DMS 273 (cell line): ENCODE measurements around the gene KRTAP21-1.
"Not testable (repeated sequence)": the region's sequence is repeated elsewhere in the genome, so short reads cannot be mapped to it uniquely, and the experiment has no call there.

Experiments
- DNase-seq: peaks from one replicate; lab custom pipeline; 2025; ENCODE audit not compliant: unreplicated experiment; lab: John Stamatoyannopoulos, UW

Gene KRTAP21-1

DNA sequence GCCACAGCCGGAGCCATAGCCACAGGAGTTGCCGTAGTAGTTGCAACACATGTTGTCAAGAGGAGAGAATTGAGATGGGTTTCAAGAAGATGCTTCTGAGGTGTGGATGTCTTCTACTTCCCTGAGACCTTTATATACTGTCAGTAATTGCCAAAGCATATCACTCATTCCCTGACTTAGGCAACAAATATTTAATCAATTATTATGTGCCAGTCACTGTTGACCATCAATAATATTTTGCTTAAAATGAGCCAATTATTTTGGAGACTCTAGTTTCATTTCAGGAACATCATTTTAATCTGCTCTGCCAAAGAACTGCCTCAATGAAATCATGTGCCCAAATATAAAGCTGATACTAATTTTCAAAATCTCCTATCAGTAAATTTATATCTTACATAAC lies at the start of gene KRTAP21-1:
KRTAP21-1 (minus strand) TSS at position 101 of the 400 bp plus-strand sequence; CDS start at position 51, 50 bp downstream.
- not testable (repeated sequence) for DNase-seq

- no peak for DNase-seq
Observed at GRCh38 chr21:30800605-30801004, 45.4 kb upstream of the KRTAP21-1 start.

GRCh38 chr21:30793581-30794314 lies 38.5 kb upstream of the KRTAP21-1 start:
- DNase-seq = no peak

DNA sequence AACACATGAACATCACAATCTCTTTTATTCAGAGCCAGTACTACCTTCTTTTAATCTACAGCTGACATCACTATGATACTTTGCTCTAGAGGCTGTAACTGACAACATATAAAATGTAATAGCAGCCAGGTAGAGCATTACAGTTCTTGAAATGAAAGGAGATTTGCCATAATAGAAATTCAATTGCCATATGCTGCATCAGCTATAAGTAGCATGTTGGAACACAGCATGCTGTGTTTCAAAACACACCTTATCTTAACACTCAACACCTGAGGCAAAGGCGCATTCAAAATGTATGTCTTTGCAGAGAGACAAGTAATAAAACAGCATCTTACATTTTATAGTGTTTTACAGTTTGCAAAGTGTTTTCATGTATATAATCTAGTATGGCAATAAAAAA lies 24.0 kb upstream of the KRTAP21-1 start:
- no peak for DNase-seq

DNA sequence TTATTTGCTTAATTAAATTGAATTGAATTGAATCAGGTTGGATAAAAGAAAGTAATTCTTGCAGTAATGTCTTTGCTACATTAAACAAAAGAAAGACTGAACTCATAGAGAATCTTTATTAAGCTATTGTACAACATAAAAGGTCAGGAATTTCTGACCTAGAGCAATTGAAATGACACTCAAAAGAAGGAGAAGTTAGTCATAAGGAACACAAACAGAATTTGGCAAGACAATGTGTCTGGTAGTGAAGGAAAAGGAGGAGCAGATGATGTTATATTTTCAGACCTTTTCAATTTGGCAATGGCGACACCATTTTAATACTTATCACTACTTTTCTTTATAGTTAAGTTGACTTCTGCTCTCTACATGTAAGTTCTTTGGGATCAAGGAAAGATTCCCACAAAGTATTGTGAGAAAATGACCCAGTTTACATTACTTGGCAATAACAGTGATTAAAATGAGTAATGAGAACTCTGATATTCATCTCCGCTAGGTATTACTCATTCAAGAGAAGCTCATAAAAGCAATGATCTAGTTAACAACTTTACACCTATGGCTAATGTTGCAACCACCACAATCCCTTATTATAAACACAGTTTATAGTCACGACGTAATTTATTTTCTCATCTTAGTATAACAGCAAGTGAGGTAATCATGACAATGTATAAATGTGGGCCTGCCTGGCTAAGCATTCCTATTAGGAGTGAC lies 14.7 kb upstream of the KRTAP21-1 start:
- DNase-seq = no peak

DNA sequence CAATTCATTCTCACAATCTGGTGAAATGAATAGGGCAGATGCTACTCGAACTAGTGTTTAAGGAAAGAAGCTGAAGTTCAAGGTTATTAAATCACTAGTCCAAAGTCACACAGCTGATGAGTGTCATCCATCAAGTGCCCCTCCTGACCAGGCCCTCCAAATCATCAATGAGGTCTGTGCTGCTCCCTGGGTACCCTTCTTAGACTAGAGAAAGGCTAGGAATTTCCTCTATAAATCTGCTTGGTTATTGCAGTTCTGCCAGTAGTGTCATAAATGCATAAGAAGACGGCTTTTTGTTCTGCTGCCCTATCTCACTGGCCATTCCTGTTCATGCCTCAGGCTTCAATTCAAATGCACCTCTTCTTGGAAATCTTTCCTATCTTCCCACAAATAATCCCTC lies 5.5 kb upstream of the KRTAP21-1 start:
- no peak for DNase-seq

- no peak for DNase-seq
Observed at GRCh38 chr21:30758306-30758705, 3.1 kb upstream of the KRTAP21-1 start.

DNA sequence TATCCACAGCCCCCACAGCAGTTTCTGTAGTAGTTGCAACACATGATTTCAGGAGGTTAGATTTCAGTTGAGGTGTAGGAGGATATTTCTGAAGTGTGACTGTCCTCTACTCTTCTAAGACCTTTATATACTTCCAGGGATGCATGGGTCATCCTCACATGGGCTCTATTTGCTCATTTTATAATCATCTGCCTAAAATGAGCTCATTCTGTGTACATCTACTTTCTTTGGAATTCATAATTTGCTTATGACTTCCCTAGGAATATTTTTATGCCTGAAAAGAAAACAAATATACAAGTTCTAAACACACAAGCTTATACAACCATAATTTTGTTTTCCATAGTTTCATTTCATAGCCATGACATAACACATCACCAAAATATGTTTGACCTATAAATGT lies 8.1 kb downstream of the KRTAP21-1 start, which contains the start of gene KRTAP21-2:
KRTAP21-2 (minus strand) TSS at position 101 of the 400 bp plus-strand sequence; CDS start at position 44, 57 bp downstream.
- no peak for DNase-seq

- DNase-seq = no peak
Observed at GRCh38 chr21:30740462-30740861, 14.8 kb downstream of the KRTAP21-1 start.

DNA sequence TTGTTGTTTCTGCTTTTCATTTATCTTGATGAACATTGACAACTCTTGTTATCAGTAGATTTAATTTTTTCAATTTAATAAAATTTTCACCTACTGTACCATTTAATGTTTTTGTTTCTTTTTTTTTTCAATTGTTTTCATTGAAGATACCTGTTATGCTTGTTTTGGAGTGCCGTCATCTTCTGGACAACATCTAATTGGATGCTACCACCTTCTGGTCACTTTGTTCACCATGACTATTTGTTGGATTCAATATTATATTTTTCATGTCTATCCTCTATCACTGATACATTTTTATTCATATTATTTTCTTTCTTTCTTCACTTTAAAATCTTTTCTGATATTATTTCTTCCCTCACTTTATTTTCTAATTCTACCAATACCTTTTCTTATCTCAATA lies 22.2 kb downstream of the KRTAP21-1 start:
- no peak for DNase-seq

GRCh38 chr21:30726726-30727125 lies 28.5 kb downstream of the KRTAP21-1 start:
- DNase-seq = no peak

DNA sequence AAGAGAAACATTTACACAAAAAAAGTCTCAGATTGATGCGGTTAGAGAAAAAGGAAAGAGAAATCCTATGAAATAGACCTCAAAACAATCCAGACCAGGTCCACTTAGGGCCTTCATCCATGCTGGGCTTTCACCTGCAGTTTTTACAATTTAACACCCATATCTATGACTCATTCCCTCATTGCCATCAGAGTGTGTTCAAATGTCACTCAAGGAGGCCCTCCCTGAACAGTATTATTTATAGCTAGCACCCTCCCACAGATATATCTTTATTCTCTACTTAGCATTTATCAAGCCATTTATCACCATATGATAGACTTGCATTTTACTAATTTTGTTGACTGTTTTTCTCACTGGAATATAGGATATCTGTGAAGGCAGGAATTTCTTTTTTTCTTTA lies 35.8 kb downstream of the KRTAP21-1 start:
- DNase-seq = no peak

- no peak for DNase-seq
Observed at GRCh38 chr21:30718239-30718909, 36.9 kb downstream of the KRTAP21-1 start, which contains the start of gene KRTAP21-3. TSS of gene KRTAP21-3 (minus strand) at chr21:30718777. CDS start at chr21:30718759, 18 bp downstream.

- no peak for DNase-seq
Observed at GRCh38 chr21:30717105-30717504, 38.1 kb downstream of the KRTAP21-1 start.

GRCh38 chr21:30714946-30715345 lies 40.3 kb downstream of the KRTAP21-1 start:
- no peak for DNase-seq

DNA sequence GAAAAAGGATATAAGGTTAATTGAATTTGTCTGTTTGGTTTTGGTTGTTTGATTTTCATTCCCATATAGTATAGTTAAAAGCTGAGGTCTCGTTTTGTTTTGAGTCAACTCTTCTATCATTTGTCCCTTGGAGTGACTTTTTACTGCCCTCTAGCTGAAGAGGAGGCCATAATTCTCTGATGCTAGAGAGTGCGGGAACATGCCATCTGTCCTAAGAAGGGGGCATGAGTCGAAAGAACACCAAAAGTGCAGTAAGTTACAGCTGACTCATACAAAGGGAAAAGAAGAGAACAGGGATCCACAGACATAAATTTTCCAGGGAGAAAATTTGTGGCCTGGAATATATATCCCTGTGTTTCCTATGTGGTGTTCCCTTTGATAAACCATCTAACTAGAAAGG lies 40.8 kb downstream of the KRTAP21-1 start:
- DNase-seq = no peak

DNA sequence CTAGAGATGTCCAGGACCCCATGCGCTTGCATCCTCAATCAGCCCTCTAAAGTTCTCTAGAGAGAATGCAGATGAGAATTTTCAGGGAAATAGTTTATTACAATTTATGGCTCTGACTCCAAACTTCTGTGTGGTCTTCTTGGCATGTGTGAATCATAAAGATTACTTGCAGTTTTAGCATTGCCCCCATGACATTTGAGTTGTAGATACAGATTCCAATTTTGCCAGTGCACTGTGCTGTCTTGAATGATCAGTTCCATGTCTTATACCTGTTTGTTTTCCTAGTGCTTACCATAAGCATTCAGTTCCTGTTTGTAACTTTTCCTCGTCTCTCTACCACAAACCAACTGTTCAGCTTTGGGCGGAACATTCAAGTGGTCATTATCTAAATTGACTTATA lies 41.5 kb downstream of the KRTAP21-1 start:
- no peak for DNase-seq

DNA sequence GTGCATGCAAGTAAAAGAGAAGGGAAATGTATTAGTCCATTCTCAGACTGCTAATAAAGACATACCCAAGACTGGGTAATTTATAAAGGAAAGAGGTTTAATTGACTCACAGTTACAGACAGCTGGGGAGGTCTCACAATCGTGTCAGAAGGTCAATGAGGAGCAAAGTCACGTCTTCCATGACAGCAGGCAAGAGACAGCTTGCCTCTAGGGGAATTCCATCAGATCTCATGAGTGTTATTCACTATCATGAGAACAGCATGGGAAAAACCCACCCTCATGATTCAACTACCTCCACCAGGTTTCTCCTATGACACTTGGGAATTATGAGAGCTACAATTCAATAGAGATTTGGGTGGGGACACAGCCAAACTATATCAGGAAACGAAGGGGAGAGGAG lies 44.7 kb downstream of the KRTAP21-1 start:
- no peak for DNase-seq

- DNase-seq = no peak
Observed at GRCh38 chr21:30707409-30707808, 47.8 kb downstream of the KRTAP21-1 start.
